GM23338 (cell line): Measurements from ENCODE around the gene CERK. TPM values are rescaled to one million over a fixed set of nuclear protein-coding genes. Genes with fewer than 3 reads are reported as not detected.
A peak's percentile ranks its signal among the peaks of the same experiment; 100 is the strongest.

Experiments used
- ATAC-seq: fragments of 200-7000 bp; cut with Tn5 transposase; 3 replicates; pipeline ENCODE4 v1.9.1; 2020
- DNase-seq: peaks from one replicate; pipeline ENCODE4 v3.0.0-alpha.2; 2015; ENCODE audit warnings: low spot score
- H2AFZ ChIP-seq: fragments of 200-600 bp; sonication (generic); 2 replicates; pipeline ENCODE4 v1.8.0; 2016; ENCODE audit warnings: antibody characterized with exemption, mild to moderate bottlenecking, moderate library complexity
- H3F3A ChIP-seq: fragments of 200-600 bp; sonication (generic); replicated peaks from 2 replicates; pipeline ENCODE4 v1.8.0; 2017; ENCODE audit warnings: antibody characterized with exemption, mixed run types, low read depth
- H3K27ac ChIP-seq: fragments of 200-600 bp; sonication (generic); 2 replicates; pipeline ENCODE4 v1.6.1; 2016; ENCODE audit warnings: low read depth
- H3K27me3 ChIP-seq: fragments of 200-600 bp; sonication (generic); 2 replicates; pipeline ENCODE4 v1.8.0; 2016; ENCODE audit warnings: mild to moderate bottlenecking, mixed run types, moderate library complexity; ENCODE audit not compliant: insufficient read depth
- H3K36me3 ChIP-seq: fragments of 200-600 bp; sonication (generic); 2 replicates; pipeline ENCODE4 v1.8.0; 2016; ENCODE audit warnings: mild to moderate bottlenecking; ENCODE audit not compliant: insufficient read depth
- H3K4me1 ChIP-seq: fragments of 200-600 bp; sonication (generic); 2 replicates; pipeline ENCODE4 v1.8.0; 2016; ENCODE audit warnings: mild to moderate bottlenecking, moderate library complexity; ENCODE audit not compliant: insufficient read depth
- H3K4me2 ChIP-seq: fragments of 200-600 bp; sonication (generic); 2 replicates; pipeline ENCODE4 v1.7.1; 2017; ENCODE audit warnings: mixed run types
- H3K4me3 ChIP-seq: fragments of 200-600 bp; sonication (generic); 2 replicates; pipeline ENCODE4 v1.6.1; 2016; ENCODE audit warnings: mixed run types
- H3K79me2 ChIP-seq: fragments of 200-600 bp; sonication (generic); replicated peaks from 2 replicates; pipeline ENCODE4 v1.8.0; 2017; ENCODE audit warnings: mild to moderate bottlenecking; ENCODE audit not compliant: insufficient read depth
- H3K9me2 ChIP-seq: fragments of 200-600 bp; sonication (generic); 2 replicates; pipeline ENCODE4 v1.8.0; 2017; ENCODE audit not compliant: insufficient read depth
- H4K20me1 ChIP-seq: fragments of 200-600 bp; sonication (generic); replicated peaks from 2 replicates; pipeline ENCODE4 v1.8.0; 2017; ENCODE audit warnings: mild to moderate bottlenecking; ENCODE audit not compliant: insufficient read depth
- H3K27ac Mint-ChIP-seq: 2 replicates; pipeline ENCODE4 v1.8.0; 2020; ENCODE audit warnings: inconsistent platforms, mild to moderate bottlenecking, moderate library complexity, mixed read lengths
- H3K27me3 Mint-ChIP-seq: 3 replicates; pipeline ENCODE4 v1.8.0; 2022; ENCODE audit warnings: low read depth, mild to moderate bottlenecking, moderate library complexity, mixed read lengths, inconsistent platforms; ENCODE audit not compliant: insufficient read depth, poor library complexity
- H3K36me3 Mint-ChIP-seq: 3 replicates; pipeline ENCODE4 v1.8.0; 2021; ENCODE audit warnings: low read depth, mild to moderate bottlenecking, inconsistent platforms, moderate library complexity, mixed read lengths
- H3K4me1 Mint-ChIP-seq: 3 replicates; pipeline ENCODE4 v1.8.0; 2020; ENCODE audit warnings: mild to moderate bottlenecking, inconsistent platforms, mixed read lengths
- H3K4me3 Mint-ChIP-seq: 3 replicates; pipeline ENCODE4 v1.8.0; 2021; ENCODE audit warnings: moderate library complexity, mild to moderate bottlenecking, inconsistent platforms, mixed read lengths
- H3K9me3 Mint-ChIP-seq: 3 replicates; pipeline ENCODE4 v1.8.0; 2020; ENCODE audit warnings: moderate library complexity, mild to moderate bottlenecking, inconsistent platforms, mixed read lengths
- CREB1 ChIP-seq: fragments of 250-450 bp; sonication (Bioruptor Pico); IDR thresholded peaks from 2 replicates; pipeline ENCODE4 v1.5.0; 2020; ENCODE audit warnings: low read depth, mild to moderate bottlenecking, moderate library complexity
- ETS1 ChIP-seq: IDR thresholded peaks from 2 replicates; pipeline ENCODE4 v1.6.1; 2016; ENCODE audit warnings: antibody characterized with exemption
- EZH2 ChIP-seq: fragments of 200-600 bp; sonication (generic); IDR thresholded peaks from one replicate; pipeline ENCODE4 v1.8.0; 2017; ENCODE audit warnings: antibody characterized with exemption, mild to moderate bottlenecking, low read depth; ENCODE audit not compliant: unreplicated experiment
- EZH2phosphoT487 ChIP-seq: fragments of 200-600 bp; sonication (generic); IDR thresholded peaks from one replicate; pipeline ENCODE4 v1.8.1; 2018; ENCODE audit warnings: antibody characterized with exemption; ENCODE audit not compliant: unreplicated experiment
- JUNB ChIP-seq: IDR thresholded peaks from one replicate; pipeline ENCODE4 v1.6.1; 2016; ENCODE audit warnings: antibody characterized with exemption; ENCODE audit not compliant: unreplicated experiment
- NANOG ChIP-seq: IDR thresholded peaks from 2 replicates; pipeline ENCODE4 v1.6.1; 2016; ENCODE audit warnings: antibody characterized with exemption, borderline replicate concordance
- POLR2AphosphoS5 ChIP-seq: IDR thresholded peaks from 2 replicates; pipeline ENCODE4 v1.6.1; 2016; ENCODE audit warnings: antibody characterized with exemption, low read depth
- REST ChIP-seq: IDR thresholded peaks from one replicate; pipeline ENCODE4 v1.6.1; 2018; ENCODE audit warnings: antibody characterized with exemption; ENCODE audit not compliant: unreplicated experiment
- STAT1 ChIP-seq: IDR thresholded peaks from one replicate; pipeline ENCODE4 v1.6.1; 2016; ENCODE audit warnings: antibody characterized with exemption; ENCODE audit not compliant: unreplicated experiment
- ZNF114 ChIP-seq: fragments of 250-450 bp; sonication (Bioruptor Pico); IDR thresholded peaks from 2 replicates; pipeline ENCODE4 v1.5.0; 2020; ENCODE audit warnings: mild to moderate bottlenecking, moderate library complexity
- ZNF331 ChIP-seq: fragments of 250-450 bp; sonication (Bioruptor Pico); IDR thresholded peaks from 2 replicates; pipeline ENCODE4 v1.5.0; 2020; ENCODE audit warnings: low read depth, mild to moderate bottlenecking, moderate library complexity
- ZNF462 ChIP-seq: fragments of 250-450 bp; sonication (Bioruptor Pico); IDR thresholded peaks from 2 replicates; pipeline ENCODE4 v1.5.0; 2020; ENCODE audit warnings: mild to moderate bottlenecking, moderate library complexity
- polyA plus RNA-seq: library from polyadenylated mRNA; unstranded; fragments of >200 nt; fragmentation: Nextera tagmentation; extraction: Ambion mirVana; gene quantifications from 2 replicates; pipeline ENCODE4 v1.2.1, GENCODE V29; 2016
- total RNA-seq: library from RNA; depleted of rRNA; stranded (reverse); fragments of >200 nt; shearing (Covaris generic); gene quantifications from 2 replicates; pipeline ENCODE4 v1.2.3, GENCODE V29; 2014
- TF ChIP-seq, protein P1 (sequence below), 2 experiments: fragments of 200-600 bp in 1 of 2; sonication (generic) in 1 of 2; conservative IDR thresholded peaks; 2 replicates each; pipeline versions ENCODE4 v1.5.1 to v1.6.1; 2016 to 2017; ENCODE audit warnings: antibody characterized with exemption in 2 of 2, low read depth in 2 of 2, mild to moderate bottlenecking in 2 of 2, moderate library complexity in 1 of 2

Gene CERK
- total and polyA plus RNA-seq, 2 experiments from 2014 or later: 12.7 to 62.9 TPM

DNA sequence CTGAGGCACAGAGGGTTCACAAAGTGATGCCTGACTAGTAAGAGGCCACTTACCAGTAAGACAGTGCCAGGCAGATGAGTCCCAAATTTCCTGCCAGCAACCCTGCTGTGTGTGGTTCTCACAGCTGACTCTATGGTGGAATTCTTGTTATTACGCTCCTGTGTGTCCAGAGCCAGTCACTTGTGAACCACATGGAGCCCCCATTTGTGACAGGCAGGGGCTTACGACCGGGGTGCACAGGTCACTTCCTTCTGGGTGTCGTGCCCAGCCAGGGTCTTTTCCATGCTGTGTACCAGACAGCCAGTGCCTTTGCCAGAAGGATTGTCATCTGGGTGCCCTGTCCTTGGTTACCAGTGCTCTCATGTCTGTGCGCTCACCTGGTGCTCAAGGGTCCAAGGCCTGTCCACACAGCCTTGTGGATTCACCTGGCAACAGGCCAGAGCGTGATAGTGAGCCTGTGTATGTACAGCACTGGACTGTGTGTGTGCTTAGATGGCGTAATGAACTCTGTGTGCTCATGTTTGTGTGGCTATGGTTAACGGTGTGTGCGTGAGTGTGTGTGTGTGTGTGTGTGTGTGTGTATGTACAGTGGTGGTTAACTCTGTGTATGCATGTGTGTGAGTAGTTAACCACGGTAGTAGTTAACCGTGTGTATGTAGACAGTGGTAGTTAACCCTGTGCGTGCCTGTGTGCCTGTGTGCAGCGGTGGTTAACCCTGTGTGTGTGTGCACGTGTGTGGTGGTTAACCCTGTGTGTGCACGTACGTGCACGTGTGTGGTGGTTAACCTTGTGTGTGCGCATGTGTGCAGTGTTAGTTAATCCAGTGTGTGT lies 99.2 kb downstream of the CERK start:
- no peak overlapping the region for H3K4me3 Mint-ChIP-seq
- H3K27me3 ChIP-seq: no peaks in the 10 kb centered on the region
- DNase-seq (no peak), ATAC-seq (no peak)
- no peak overlapping the region for H3K27ac ChIP-seq
- H3K36me3 Mint-ChIP-seq: peaks cover 6% of the 10 kb centered on the region; the same call in 2 of the 3 replicates
- H3K27ac Mint-ChIP-seq: peak overlapping the region; percentile 7; the same call in 1 of the 2 replicates
- TF ChIP-seq EZH2: no peak
- no peak for TF ChIP-seq JUNB
- TF ChIP-seq STAT1: no peak
- TF ChIP-seq NANOG: no peak
- TF ChIP-seq ZNF331 (CRISPR knock-in tag): no peak
- TF ChIP-seq ETS1: no peak
- TF ChIP-seq, protein P1, sequence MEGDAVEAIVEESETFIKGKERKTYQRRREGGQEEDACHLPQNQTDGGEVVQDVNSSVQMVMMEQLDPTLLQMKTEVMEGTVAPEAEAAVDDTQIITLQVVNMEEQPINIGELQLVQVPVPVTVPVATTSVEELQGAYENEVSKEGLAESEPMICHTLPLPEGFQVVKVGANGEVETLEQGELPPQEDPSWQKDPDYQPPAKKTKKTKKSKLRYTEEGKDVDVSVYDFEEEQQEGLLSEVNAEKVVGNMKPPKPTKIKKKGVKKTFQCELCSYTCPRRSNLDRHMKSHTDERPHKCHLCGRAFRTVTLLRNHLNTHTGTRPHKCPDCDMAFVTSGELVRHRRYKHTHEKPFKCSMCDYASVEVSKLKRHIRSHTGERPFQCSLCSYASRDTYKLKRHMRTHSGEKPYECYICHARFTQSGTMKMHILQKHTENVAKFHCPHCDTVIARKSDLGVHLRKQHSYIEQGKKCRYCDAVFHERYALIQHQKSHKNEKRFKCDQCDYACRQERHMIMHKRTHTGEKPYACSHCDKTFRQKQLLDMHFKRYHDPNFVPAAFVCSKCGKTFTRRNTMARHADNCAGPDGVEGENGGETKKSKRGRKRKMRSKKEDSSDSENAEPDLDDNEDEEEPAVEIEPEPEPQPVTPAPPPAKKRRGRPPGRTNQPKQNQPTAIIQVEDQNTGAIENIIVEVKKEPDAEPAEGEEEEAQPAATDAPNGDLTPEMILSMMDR (conservative IDR thresholded peaks at IDR 0.05; ENCODE audit: low read depth in 2 of 2): no peak
- no peak for TF ChIP-seq ZNF462 (CRISPR knock-in tag)
- TF ChIP-seq ZNF114 (CRISPR knock-in tag): no peak
- no peak for TF ChIP-seq EZH2phosphoT487
- no peak for TF ChIP-seq CREB1
- TF ChIP-seq REST: no peak
- TF ChIP-seq POLR2AphosphoS5: no peak
- H3K27me3 Mint-ChIP-seq: peaks cover 14% of the 10 kb centered on the region
- no peaks in the 10 kb centered on the region for H3K4me1 ChIP-seq
- no peaks in the 10 kb centered on the region for H3F3A ChIP-seq
- 0 out of 2 replicates have a peak, but pooled peaks cover 7% of the 10 kb centered on the region for H3K9me2 ChIP-seq
- peaks cover 3% of the 10 kb centered on the region; the same call in 2 of the 3 replicates for H3K9me3 Mint-ChIP-seq
- no peak overlapping the region for H2AFZ ChIP-seq
- no peaks in the 10 kb centered on the region for H3K79me2 ChIP-seq
- no peaks in the 10 kb centered on the region for H3K36me3 ChIP-seq
- H3K4me2 ChIP-seq: no peak overlapping the region
- peaks cover 22% of the 10 kb centered on the region for H3K4me1 Mint-ChIP-seq
- H3K4me3 ChIP-seq: no peak overlapping the region
- H4K20me1 ChIP-seq: no peaks in the 10 kb centered on the region
